ENCODE results near the gene SCML1.
A peak's percentile ranks its signal among the peaks of the same experiment; 100 is the strongest.

SCML1 gene

GRCh38 chrX:17788956-17789562 lies 51.8 kb downstream of the SCML1 start:
- peak; percentile 2 for DNase-seq (ENCODE audit: low read depth)

DNA sequence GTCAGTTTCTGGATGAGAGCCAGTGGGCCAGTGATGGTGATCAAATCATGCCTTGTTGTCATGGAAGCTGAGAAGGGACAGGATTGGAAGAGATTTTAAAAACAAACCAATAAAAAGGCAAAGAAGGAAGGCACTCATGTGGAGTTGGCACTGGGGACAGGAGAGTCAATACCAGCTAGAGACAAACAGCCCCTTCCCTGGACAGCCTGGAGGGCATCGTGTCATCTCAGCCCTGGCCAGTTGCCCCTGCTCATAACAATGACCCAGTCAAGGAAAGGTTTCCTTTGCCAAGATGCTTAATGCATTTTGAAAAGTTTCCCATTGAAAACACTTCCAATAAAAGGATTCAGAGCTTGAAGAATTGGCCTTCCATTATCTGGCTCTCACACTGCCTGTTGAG lies 55.5 kb downstream of the SCML1 start:
- DNase-seq (ENCODE audit: low read depth): no peak

GRCh38 chrX:17798921-17799320 lies 61.6 kb downstream of the SCML1 start:
- no peak for DNase-seq (ENCODE audit: low read depth)

- DNase-seq (ENCODE audit: low read depth): no peak
Observed at GRCh38 chrX:17801431-17801830, 64.1 kb downstream of the SCML1 start.

DNA sequence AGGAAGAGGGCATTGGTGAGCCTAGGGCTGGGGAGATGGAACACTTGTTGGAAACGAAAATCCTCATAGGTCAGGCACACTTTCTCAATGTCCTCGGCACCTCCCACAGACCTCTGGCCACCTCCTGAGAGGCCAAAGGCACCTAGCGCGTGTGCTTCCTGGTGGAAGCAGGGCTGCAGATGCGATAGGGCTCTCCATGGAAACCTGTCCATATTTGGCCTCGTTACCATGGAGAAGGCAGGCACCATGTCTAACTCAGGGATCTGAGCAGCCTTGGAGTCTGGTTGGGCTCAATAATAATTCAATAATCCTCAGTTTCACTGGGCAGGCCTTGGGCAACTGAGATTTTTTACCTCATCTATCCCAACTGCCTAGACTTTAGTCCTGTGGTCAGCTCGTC lies 65.5 kb downstream of the SCML1 start:
- DNase-seq (ENCODE audit: low read depth): no peak

DNA sequence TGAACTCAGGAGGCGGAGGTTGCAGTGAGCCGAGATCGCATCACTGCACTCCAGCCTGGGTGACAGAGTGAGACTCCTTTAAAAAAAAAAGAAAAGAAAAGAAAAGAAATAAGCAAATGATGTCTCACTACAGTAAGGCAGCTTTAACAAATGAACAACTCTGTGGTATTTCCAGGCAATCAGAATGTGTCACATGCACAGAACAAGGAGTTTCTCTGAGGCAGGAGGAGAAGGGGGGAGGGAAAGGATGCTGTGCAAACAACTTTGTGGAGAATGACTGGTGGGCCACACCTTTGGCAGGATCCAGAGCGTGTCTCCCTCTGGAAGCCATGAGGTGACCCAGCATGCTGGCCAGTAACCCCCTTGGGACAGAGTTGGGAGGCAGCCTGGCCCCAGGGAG lies 66.2 kb downstream of the SCML1 start:
- no peak for DNase-seq (ENCODE audit: low read depth)

All from EH (cell line).